OCI-LY1 (cell line): ENCODE results near the gene TMCC1.

Experiments used
- H2AFZ ChIP-seq: fragments of 200-600 bp; sonication (generic), shearing (Covaris generic); 2 replicates; pipeline ENCODE4 v1.6.0; 2014; ENCODE audit warnings: antibody characterized with exemption, mild to moderate bottlenecking, low read length
- H3F3A ChIP-seq: fragments of 200-600 bp; sonication (generic), shearing (Covaris generic); 2 replicates; pipeline ENCODE4 v1.6.0; 2014; ENCODE audit warnings: mild to moderate bottlenecking, antibody characterized with exemption, low read length, moderate library complexity; ENCODE audit not compliant: insufficient read depth
- H3K27ac ChIP-seq: fragments of 200-600 bp; sonication (generic); 2 replicates; pipeline ENCODE4 v1.5.1; 2014; ENCODE audit warnings: low read length, mixed run types, mild to moderate bottlenecking, low read depth; ENCODE audit not compliant: poor library complexity, severe bottlenecking
- H3K27me3 ChIP-seq: fragments of 200-600 bp; sonication (generic); 2 replicates; pipeline ENCODE4 v1.6.0; 2014; ENCODE audit warnings: antibody characterized with exemption, mild to moderate bottlenecking, low read length, moderate library complexity; ENCODE audit not compliant: insufficient read depth
- H3K36me3 ChIP-seq: fragments of 200-600 bp; sonication (generic); 2 replicates; pipeline ENCODE4 v1.6.1; 2014; ENCODE audit warnings: mild to moderate bottlenecking, antibody characterized with exemption, low read length, moderate library complexity, mixed read lengths; ENCODE audit not compliant: insufficient read depth
- H3K4me1 ChIP-seq: fragments of 200-600 bp; sonication (generic); 2 replicates; pipeline ENCODE4 v1.5.1; 2014; ENCODE audit warnings: mild to moderate bottlenecking, low read length, moderate library complexity; ENCODE audit not compliant: insufficient read depth, severe bottlenecking
- H3K4me2 ChIP-seq: fragments of 200-600 bp; sonication (generic), shearing (Covaris generic); 2 replicates; pipeline ENCODE4 v1.6.1; 2014; ENCODE audit warnings: low read length
- H3K4me3 ChIP-seq: fragments of 200-600 bp; sonication (generic); 2 replicates; pipeline ENCODE4 v1.5.1; 2014; ENCODE audit warnings: low read length, low read depth, mild to moderate bottlenecking, mixed read lengths; ENCODE audit not compliant: poor library complexity, severe bottlenecking
- H3K79me2 ChIP-seq: fragments of 200-600 bp; shearing (Covaris generic); 2 replicates; pipeline ENCODE4 v1.6.1; 2016; ENCODE audit warnings: mixed run types, low read length, mixed read lengths; ENCODE audit not compliant: insufficient read depth
- H3K9ac ChIP-seq: fragments of 200-600 bp; sonication (generic), shearing (Covaris generic); 2 replicates; pipeline ENCODE4 v1.6.1; 2014; ENCODE audit warnings: mild to moderate bottlenecking, low read length, mixed read lengths
- H3K9me2 ChIP-seq: fragments of 200-600 bp; sonication (generic), shearing (Covaris generic); 2 replicates; pipeline ENCODE4 v1.6.1; 2014; ENCODE audit warnings: low read depth, mild to moderate bottlenecking, low read length, mixed read lengths
- H3K9me3 ChIP-seq: fragments of 200-600 bp; shearing (Covaris generic); 2 replicates; pipeline ENCODE4 v1.6.1; 2014; ENCODE audit warnings: low read length, mixed read lengths
- H4K20me1 ChIP-seq: fragments of 200-600 bp; sonication (generic), shearing (Covaris generic); 2 replicates; pipeline ENCODE4 v1.6.0; 2016; ENCODE audit warnings: mild to moderate bottlenecking, low read length; ENCODE audit not compliant: insufficient read depth
- EZH2 ChIP-seq: fragments of 200-600 bp; sonication (generic), shearing (Covaris generic); IDR thresholded peaks from 2 replicates; pipeline ENCODE4 v1.8.0; 2017; ENCODE audit warnings: borderline replicate concordance, mixed run types, mild to moderate bottlenecking, antibody characterized with exemption, low read length, moderate library complexity, mixed read lengths
- TF ChIP-seq, protein P1 (sequence below): fragments of 200-600 bp; sonication (generic), shearing (Covaris generic); IDR thresholded peaks from 2 replicates; pipeline ENCODE4 v1.5.1; 2017; ENCODE audit warnings: mild to moderate bottlenecking, antibody characterized with exemption, low read length, moderate library complexity, mixed read lengths

The TMCC1 gene

GRCh38 chr3:129614435-129614834, 279.1 kb downstream of the TMCC1 start:
- Histone ChIP-seq H3K9ac (no peak overlapping the region), H3K4me2 (no peak overlapping the region), H3K27ac (no peak overlapping the region), H3K79me2 (no peaks in the 10 kb centered on the region), H4K20me1 (no peaks in the 10 kb centered on the region), H3K9me2 (no peaks in the 10 kb centered on the region), H3K4me3 (no peak overlapping the region), H3K36me3 (no peaks in the 10 kb centered on the region), H3K4me1 (no peaks in the 10 kb centered on the region), H3K9me3 (no peaks in the 10 kb centered on the region), H3F3A (no peaks in the 10 kb centered on the region), H2AFZ (no peak overlapping the region), H3K27me3 (peaks cover 15% of the 10 kb centered on the region)
- no peak for TF ChIP-seq EZH2
- TF ChIP-seq, protein P1, sequence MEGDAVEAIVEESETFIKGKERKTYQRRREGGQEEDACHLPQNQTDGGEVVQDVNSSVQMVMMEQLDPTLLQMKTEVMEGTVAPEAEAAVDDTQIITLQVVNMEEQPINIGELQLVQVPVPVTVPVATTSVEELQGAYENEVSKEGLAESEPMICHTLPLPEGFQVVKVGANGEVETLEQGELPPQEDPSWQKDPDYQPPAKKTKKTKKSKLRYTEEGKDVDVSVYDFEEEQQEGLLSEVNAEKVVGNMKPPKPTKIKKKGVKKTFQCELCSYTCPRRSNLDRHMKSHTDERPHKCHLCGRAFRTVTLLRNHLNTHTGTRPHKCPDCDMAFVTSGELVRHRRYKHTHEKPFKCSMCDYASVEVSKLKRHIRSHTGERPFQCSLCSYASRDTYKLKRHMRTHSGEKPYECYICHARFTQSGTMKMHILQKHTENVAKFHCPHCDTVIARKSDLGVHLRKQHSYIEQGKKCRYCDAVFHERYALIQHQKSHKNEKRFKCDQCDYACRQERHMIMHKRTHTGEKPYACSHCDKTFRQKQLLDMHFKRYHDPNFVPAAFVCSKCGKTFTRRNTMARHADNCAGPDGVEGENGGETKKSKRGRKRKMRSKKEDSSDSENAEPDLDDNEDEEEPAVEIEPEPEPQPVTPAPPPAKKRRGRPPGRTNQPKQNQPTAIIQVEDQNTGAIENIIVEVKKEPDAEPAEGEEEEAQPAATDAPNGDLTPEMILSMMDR, result no peak

DNA sequence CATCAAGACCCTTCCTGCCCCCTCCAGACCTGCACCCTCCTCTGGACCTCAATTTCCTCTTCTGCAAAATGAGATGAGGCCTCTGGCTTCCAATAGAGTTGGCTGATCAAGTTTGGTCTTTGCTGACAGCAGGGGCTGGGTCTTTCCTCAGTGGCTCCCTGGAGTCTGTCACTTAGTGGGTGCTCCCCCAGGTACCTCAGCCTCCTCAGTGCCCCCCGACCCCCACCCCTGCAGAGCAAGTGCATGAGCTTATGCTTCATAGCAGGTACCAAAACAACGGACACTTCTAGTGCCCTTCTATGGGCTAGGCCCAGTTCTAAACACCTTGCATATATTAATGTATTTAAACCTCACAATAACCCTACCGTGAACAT, 280.2 kb downstream of the TMCC1 start:
- Histone ChIP-seq H3K4me3 (no peak overlapping the region), H3K9me3 (no peaks in the 10 kb centered on the region), H3K4me2 (no peak overlapping the region), H2AFZ (no peak overlapping the region), H4K20me1 (no peaks in the 10 kb centered on the region), H3K79me2 (no peaks in the 10 kb centered on the region), H3K27ac (no peak overlapping the region), H3K9ac (no peak overlapping the region), H3K9me2 (no peaks in the 10 kb centered on the region), H3F3A (no peaks in the 10 kb centered on the region), H3K27me3 (peaks cover 14% of the 10 kb centered on the region), H3K4me1 (no peaks in the 10 kb centered on the region), H3K36me3 (no peaks in the 10 kb centered on the region)
- TF ChIP-seq, protein P1, result no peak
- TF ChIP-seq EZH2, result no peak

- Histone ChIP-seq H3K9ac (no peak overlapping the region), H3K79me2 (no peaks in the 10 kb centered on the region), H2AFZ (no peak overlapping the region), H3K27ac (no peak overlapping the region), H3K4me3 (no peak overlapping the region), H3K27me3 (peaks cover 12% of the 10 kb centered on the region), H3K4me1 (no peaks in the 10 kb centered on the region), H3K9me3 (no peaks in the 10 kb centered on the region), H3F3A (no peaks in the 10 kb centered on the region), H3K4me2 (no peak overlapping the region), H3K9me2 (no peaks in the 10 kb centered on the region), H3K36me3 (no peaks in the 10 kb centered on the region), H4K20me1 (no peaks in the 10 kb centered on the region)
- no peak for TF ChIP-seq EZH2
- TF ChIP-seq, protein P1, result no peak
Measured at GRCh38 chr3:129612534-129613366, 280.8 kb downstream of the TMCC1 start.
